Tibial nerve (tissue), 4 donors: ENCODE measurements around the gene CCBE1.

Experiments
- CTCF ChIP-seq, 5 experiments: fragments of 200-600 bp in 3 of 5; fragments of 450-650 bp in 2 of 5; sonication (generic) in 3 of 5; IDR thresholded peaks; one replicate each; pipeline ENCODE4 v1.5.1; 2016 to 2019; ENCODE audit warnings: antibody characterized with exemption in 5 of 5, mild to moderate bottlenecking in 3 of 5, moderate library complexity in 2 of 5
- EP300 ChIP-seq, 2 donors: sonication (generic); formaldehyde crosslinking; IDR thresholded peaks; one replicate each; pipeline ENCODE4 v1.6.1; 2017; ENCODE audit warnings: antibody characterized with exemption in 2 of 2, mild to moderate bottlenecking in 1 of 2
- POLR2A ChIP-seq, 2 donors: fragments of 450-650 bp; IDR thresholded peaks; one replicate each; pipeline ENCODE4 v1.6.1; 2017; ENCODE audit warnings: antibody characterized with exemption in 2 of 2, mild to moderate bottlenecking in 2 of 2, moderate library complexity in 2 of 2

GRCh38 chr18:59539108-59539507 is 158.1 kb downstream of the CCBE1 start:
- TF ChIP-seq POLR2A (IDR thresholded peaks at IDR 0.05) (no peak), CTCF (IDR thresholded peaks at IDR 0.05) (no peak), EP300 (IDR thresholded peaks at IDR 0.05) (no peak)
